Osteoblast (primary cell): ENCODE data around the gene BFSP2. TPM values are rescaled to one million over a fixed set of nuclear protein-coding genes. Genes with fewer than 3 reads are reported as not detected.

Experiments
- DNase-seq: peaks from one replicate; pipeline ENCODE4 v3.0.0; 2011; ENCODE audit warnings: low spot score, mixed read lengths; ENCODE audit not compliant: insufficient read length; ENCODE audit errors: missing footprints
- H2AFZ ChIP-seq: 2 replicates; pipeline ENCODE4 v1.6.0; 2011; ENCODE audit warnings: mild to moderate bottlenecking, low read length
- H3K27ac ChIP-seq: 2 replicates; pipeline ENCODE4 v1.5.1; 2011; ENCODE audit warnings: mild to moderate bottlenecking, low read depth, low read length, moderate library complexity
- H3K27me3 ChIP-seq: 2 replicates; pipeline ENCODE4 v1.6.0; 2012; ENCODE audit warnings: mild to moderate bottlenecking, control low read depth, inconsistent platforms, low read length, moderate library complexity; ENCODE audit not compliant: insufficient read depth
- H3K36me3 ChIP-seq: 2 replicates; pipeline ENCODE4 v1.5.1; 2011; ENCODE audit warnings: mild to moderate bottlenecking, low read length, control low read depth, moderate library complexity; ENCODE audit not compliant: insufficient read depth
- H3K4me1 ChIP-seq: 2 replicates; pipeline ENCODE4 v1.5.1; 2011; ENCODE audit warnings: mild to moderate bottlenecking, low read length, control low read depth, moderate library complexity; ENCODE audit not compliant: insufficient read depth
- H3K4me2 ChIP-seq: 2 replicates; pipeline ENCODE4 v1.6.0; 2011; ENCODE audit warnings: mild to moderate bottlenecking, low read length; ENCODE audit not compliant: insufficient read depth
- H3K4me3 ChIP-seq: fragments of 200-600 bp; sonication (generic); 3 replicates; pipeline ENCODE4 v1.5.1; 2012; ENCODE audit warnings: mild to moderate bottlenecking, low read length, inconsistent platforms; ENCODE audit not compliant: insufficient read depth
- H3K79me2 ChIP-seq: 2 replicates; pipeline ENCODE4 v1.6.0; 2012; ENCODE audit warnings: mild to moderate bottlenecking, low read length, control low read depth, inconsistent platforms; ENCODE audit not compliant: insufficient read depth
- H3K9me3 ChIP-seq: 2 replicates; pipeline ENCODE4 v1.5.1; 2011; ENCODE audit warnings: low read depth, low read length, control low read depth
- H4K20me1 ChIP-seq: 2 replicates; pipeline ENCODE4 v1.6.0; 2012; ENCODE audit warnings: mild to moderate bottlenecking, low read length, control low read depth; ENCODE audit not compliant: insufficient read depth
- total RNA-seq: library from RNA; depleted of rRNA; stranded (reverse); fragments of >200 nt; gene quantifications from 2 replicates; pipeline ENCODE4 v1.2.3, GENCODE V29; 2012
- TF ChIP-seq, protein P1 (sequence below): IDR thresholded peaks from 2 replicates; pipeline ENCODE4 v1.5.1; 2011; ENCODE audit warnings: mild to moderate bottlenecking, low read depth, low read length, moderate library complexity; ENCODE audit errors: extremely low read depth

Gene BFSP2
- total RNA-seq, 1 donor: not detected

DNA sequence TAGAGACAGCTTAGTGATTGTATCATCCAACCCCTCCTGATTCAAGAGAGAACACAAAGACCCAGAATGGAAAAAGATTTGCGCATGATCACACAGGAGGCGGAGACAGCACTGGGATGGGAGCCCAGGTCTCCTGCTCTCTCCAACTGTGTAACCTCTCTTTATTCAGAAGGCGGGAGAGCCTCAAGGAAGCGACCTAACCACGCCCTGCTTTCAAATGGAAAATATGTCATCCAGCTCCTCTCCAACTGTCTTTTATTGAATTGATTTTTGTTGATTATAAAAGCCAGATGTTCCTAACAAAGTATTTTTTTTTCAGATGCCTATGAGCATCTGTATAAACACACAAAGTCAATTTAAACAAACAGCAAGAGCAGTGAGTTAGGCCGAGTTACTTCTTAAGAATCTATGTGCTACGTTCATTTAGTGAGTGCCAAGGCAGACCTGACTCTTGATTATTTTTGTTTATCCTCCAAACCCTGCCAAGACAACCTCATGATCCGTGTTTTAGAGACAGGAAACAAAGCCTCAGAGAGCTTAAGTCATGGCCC lies 74.5 kb downstream of the BFSP2 start:
- Histone ChIP-seq H3K9me3 (no peaks in the 10 kb centered on the region), H4K20me1 (no peaks in the 10 kb centered on the region), H2AFZ (no peak overlapping the region), H3K4me2 (no peak overlapping the region), H3K27me3 (no peaks in the 10 kb centered on the region), H3K4me3 (no peak overlapping the region), H3K4me1 (peaks cover 4% of the 10 kb centered on the region), H3K27ac (no peak overlapping the region), H3K36me3 (no peaks in the 10 kb centered on the region), H3K79me2 (no peaks in the 10 kb centered on the region)
- no peak for DNase-seq
- TF ChIP-seq, protein P1, sequence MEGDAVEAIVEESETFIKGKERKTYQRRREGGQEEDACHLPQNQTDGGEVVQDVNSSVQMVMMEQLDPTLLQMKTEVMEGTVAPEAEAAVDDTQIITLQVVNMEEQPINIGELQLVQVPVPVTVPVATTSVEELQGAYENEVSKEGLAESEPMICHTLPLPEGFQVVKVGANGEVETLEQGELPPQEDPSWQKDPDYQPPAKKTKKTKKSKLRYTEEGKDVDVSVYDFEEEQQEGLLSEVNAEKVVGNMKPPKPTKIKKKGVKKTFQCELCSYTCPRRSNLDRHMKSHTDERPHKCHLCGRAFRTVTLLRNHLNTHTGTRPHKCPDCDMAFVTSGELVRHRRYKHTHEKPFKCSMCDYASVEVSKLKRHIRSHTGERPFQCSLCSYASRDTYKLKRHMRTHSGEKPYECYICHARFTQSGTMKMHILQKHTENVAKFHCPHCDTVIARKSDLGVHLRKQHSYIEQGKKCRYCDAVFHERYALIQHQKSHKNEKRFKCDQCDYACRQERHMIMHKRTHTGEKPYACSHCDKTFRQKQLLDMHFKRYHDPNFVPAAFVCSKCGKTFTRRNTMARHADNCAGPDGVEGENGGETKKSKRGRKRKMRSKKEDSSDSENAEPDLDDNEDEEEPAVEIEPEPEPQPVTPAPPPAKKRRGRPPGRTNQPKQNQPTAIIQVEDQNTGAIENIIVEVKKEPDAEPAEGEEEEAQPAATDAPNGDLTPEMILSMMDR: no peak

DNA sequence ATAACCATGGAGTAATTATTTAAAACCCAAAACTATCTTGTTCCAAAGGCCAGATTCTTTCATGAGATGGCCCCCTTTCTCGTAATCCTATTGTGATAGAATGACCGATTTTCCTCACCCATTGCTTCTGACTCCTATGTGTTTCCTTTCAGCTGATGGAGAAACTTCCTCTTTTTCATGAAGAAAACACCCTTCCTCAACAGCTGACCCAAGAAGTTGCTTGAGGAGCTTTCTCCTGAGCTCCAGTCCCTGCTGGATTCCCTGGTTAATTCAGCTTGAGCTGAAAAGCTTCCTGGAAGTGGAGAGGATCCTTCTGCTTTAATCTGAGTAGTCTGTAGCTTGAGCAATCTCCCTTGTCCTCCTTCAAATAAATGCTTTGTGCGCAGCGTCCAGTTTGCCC lies 75.0 kb downstream of the BFSP2 start:
- H2AFZ ChIP-seq: no peak overlapping the region
- H3K4me3 ChIP-seq: no peak overlapping the region
- no peak overlapping the region for H3K4me2 ChIP-seq

DNA sequence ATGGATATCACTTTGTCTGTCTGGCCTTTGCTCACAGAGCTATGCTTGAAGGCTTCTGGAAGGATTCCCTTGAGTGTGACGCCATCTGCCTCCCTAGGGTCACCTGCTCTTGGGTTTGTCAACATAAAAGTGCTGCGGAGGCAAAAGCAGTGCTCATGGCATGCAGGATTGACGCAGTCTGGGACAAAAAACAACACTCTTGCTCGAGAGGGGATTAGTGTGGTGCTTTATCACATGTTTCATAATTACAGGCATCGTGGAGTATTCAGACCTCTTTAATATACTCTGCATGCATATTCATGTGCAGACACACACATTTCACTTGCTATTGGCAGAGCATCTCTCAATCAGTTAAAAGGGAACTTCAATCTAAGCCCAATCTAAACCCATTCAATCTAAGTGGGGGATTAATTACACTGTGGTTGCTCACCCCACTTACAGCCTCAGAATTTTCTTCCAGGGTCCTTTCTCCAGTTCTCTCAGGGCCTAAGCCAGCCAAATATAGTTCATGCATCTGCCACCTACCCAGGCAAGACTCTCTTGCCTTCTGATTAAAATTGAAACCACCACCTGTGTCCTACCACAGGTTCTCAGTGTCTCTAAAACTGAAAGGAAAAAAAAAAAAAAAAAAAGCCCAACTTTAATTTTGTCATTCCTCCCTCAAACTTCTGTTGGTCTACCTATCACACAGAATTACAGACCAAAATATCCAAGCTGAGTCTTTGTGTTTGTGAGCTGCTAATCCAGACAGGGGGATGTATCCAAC lies 75.6 kb downstream of the BFSP2 start:
- H3K9me3 ChIP-seq: no peaks in the 10 kb centered on the region
- H3K27ac ChIP-seq: no peak overlapping the region
- H3K4me1 ChIP-seq: no peaks in the 10 kb centered on the region
- no peaks in the 10 kb centered on the region for H4K20me1 ChIP-seq
- H3K36me3 ChIP-seq: no peaks in the 10 kb centered on the region
- no peak overlapping the region for H3K4me2 ChIP-seq
- no peaks in the 10 kb centered on the region for H3K27me3 ChIP-seq
- TF ChIP-seq, protein P1: no peak
- no peaks in the 10 kb centered on the region for H3K79me2 ChIP-seq
- no peak for DNase-seq
- H3K4me3 ChIP-seq: no peak overlapping the region
- H2AFZ ChIP-seq: no peak overlapping the region

More for the DNA sequence above, 75.0 kb downstream of the BFSP2 start:
- H3K9me3 ChIP-seq: no peaks in the 10 kb centered on the region
- no peaks in the 10 kb centered on the region for H3K4me1 ChIP-seq
- H4K20me1 ChIP-seq: no peaks in the 10 kb centered on the region
- TF ChIP-seq, protein P1: no peak
- no peak overlapping the region for H3K27ac ChIP-seq
- no peak for DNase-seq
- no peaks in the 10 kb centered on the region for H3K27me3 ChIP-seq
- no peaks in the 10 kb centered on the region for H3K79me2 ChIP-seq
- H3K36me3 ChIP-seq: no peaks in the 10 kb centered on the region

DNA sequence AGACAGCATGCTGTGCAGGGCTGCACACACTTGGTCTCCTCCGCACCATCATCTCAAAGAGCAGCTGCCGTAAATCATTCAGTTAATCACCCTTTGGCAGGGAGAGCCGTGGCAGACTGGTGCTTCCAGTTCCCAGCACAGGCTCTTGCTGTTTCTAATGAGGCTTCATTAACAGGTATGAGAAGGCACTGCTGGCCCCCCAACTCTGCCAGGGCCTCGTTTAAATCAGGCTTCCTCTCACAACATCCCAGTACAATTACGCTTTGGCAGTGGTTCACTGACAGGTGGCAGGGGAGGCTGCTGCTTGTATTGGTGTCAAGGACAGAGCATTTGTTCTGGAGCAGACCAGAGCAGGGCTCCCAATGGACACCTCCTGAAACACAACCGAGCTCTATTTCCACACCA lies 77.1 kb downstream of the BFSP2 start:
- H4K20me1 ChIP-seq: no peaks in the 10 kb centered on the region
- TF ChIP-seq, protein P1: no peak
- H2AFZ ChIP-seq: no peak overlapping the region
- no peak overlapping the region for H3K27ac ChIP-seq
- H3K4me3 ChIP-seq: no peak overlapping the region
- DNase-seq: no peak
- no peaks in the 10 kb centered on the region for H3K9me3 ChIP-seq
- H3K79me2 ChIP-seq: no peaks in the 10 kb centered on the region
- no peaks in the 10 kb centered on the region for H3K36me3 ChIP-seq
- no peak overlapping the region for H3K4me2 ChIP-seq
- no peaks in the 10 kb centered on the region for H3K4me1 ChIP-seq
- H3K27me3 ChIP-seq: no peaks in the 10 kb centered on the region
